Omental fat pad (tissue), 4 donors: ENCODE measurements around the gene MAPT. TPM values are rescaled to one million over a fixed set of nuclear protein-coding genes. Genes with fewer than 3 reads are reported as not detected.

Experiments used
- ATAC-seq: fragments of 150-250 bp; one replicate; pipeline ENCODE4 v1.9.1; 2016; ENCODE audit warnings: mild to moderate bottlenecking, moderate library complexity; ENCODE audit not compliant: low FRiP score
- DNase-seq: peaks from one replicate; pipeline ENCODE4 v3.0.0-alpha.2; 2019; ENCODE audit warnings: low spot score
- total RNA-seq, 4 donors: library from RNA; depleted of rRNA; stranded (reverse); fragments of >200 nt; gene quantifications; one replicate each; pipeline ENCODE4 v1.1.0, GENCODE V29; 2016
- TF ChIP-seq, protein P1 (sequence below), 3 donors: fragments of 450-650 bp; IDR thresholded peaks; one replicate each; pipeline ENCODE4 v1.5.1; 2016 to 2017; ENCODE audit warnings: antibody characterized with exemption in 3 of 3, mild to moderate bottlenecking in 3 of 3, moderate library complexity in 2 of 3

The MAPT gene
- total RNA-seq, 4 donors from 2014 or later, result 4.3 to 18.2 (median 6.4) TPM

DNA sequence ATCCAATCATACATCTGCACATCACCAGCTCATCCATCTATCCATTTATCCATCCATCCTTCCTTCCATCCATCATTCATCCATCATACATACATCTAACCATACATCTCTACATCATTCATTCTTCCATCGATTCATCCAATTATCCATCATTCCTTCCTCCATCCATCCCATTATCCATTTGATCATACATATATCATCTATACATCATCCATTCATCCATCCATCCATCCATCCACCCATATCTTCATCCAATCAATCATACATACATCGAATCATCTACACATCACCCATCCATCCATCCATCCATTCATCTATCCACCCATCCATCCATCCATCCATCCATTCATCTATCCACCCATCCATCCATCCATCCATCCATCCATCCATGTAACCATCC is 75.4 kb downstream of the MAPT start:
- DNase-seq, result no peak
- ATAC-seq, result no peak
- TF ChIP-seq, protein P1, sequence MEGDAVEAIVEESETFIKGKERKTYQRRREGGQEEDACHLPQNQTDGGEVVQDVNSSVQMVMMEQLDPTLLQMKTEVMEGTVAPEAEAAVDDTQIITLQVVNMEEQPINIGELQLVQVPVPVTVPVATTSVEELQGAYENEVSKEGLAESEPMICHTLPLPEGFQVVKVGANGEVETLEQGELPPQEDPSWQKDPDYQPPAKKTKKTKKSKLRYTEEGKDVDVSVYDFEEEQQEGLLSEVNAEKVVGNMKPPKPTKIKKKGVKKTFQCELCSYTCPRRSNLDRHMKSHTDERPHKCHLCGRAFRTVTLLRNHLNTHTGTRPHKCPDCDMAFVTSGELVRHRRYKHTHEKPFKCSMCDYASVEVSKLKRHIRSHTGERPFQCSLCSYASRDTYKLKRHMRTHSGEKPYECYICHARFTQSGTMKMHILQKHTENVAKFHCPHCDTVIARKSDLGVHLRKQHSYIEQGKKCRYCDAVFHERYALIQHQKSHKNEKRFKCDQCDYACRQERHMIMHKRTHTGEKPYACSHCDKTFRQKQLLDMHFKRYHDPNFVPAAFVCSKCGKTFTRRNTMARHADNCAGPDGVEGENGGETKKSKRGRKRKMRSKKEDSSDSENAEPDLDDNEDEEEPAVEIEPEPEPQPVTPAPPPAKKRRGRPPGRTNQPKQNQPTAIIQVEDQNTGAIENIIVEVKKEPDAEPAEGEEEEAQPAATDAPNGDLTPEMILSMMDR (IDR thresholded peaks at IDR 0.05), result no peak

DNA sequence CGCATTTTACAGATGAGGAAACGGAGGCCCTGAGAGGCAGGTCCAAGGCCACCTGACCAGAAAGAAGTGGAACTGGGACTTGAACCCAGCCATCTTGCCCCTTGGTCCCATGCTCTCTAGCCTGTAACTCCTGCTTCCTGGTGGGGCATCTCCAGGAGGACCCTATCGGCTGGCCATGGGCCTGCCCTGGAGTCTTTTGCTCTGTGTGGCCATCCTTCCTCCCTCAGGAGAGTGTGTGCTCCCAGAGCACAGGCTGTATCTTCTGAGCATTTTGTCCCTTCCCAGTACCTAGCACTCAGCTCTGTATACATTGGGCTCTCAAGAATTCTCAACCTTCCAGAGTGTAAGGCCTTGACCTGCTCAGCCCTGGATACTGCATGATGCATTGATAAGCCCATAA is 76.3 kb downstream of the MAPT start:
- ATAC-seq (no peak), DNase-seq (no peak)
- TF ChIP-seq, protein P1 (IDR thresholded peaks at IDR 0.05), result no peak

DNA sequence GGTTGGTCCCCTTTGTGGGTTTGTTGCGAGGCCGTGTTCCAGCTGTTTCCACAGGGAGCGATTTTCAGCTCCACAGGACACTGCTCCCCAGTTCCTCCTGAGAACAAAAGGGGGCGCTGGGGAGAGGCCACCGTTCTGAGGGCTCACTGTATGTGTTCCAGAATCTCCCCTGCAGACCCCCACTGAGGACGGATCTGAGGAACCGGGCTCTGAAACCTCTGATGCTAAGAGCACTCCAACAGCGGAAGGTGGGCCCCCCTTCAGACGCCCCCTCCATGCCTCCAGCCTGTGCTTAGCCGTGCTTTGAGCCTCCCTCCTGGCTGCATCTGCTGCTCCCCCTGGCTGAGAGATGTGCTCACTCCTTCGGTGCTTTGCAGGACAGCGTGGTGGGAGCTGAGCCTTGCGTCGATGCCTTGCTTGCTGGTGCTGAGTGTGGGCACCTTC is 77.4 kb downstream of the MAPT start:
- DNase-seq (no peak), ATAC-seq (no peak)
- TF ChIP-seq, protein P1 (IDR thresholded peaks at IDR 0.05), result no peak

DNA sequence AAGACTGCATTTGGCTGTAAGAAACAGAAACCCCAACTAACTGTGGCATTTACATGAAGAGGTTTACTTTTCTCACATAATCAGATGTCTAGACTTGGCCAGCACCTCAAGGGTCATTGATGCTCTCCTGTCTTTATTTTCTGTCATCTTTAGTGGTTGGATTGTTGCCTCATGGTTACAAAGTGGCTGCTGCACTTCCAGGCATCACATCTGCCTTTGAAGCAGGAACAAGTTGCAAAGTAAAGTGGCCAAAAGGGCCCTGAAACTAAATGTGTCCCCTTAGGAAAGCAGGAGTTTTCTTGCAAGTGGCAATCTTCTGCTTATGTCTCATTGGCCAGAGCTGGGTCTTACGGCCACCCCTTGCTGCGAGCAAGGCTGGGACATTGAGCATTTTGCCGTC is 78.2 kb downstream of the MAPT start:
- TF ChIP-seq, protein P1 (IDR thresholded peaks at IDR 0.05), result no peak
- no peak for ATAC-seq
- DNase-seq, result no peak

DNA sequence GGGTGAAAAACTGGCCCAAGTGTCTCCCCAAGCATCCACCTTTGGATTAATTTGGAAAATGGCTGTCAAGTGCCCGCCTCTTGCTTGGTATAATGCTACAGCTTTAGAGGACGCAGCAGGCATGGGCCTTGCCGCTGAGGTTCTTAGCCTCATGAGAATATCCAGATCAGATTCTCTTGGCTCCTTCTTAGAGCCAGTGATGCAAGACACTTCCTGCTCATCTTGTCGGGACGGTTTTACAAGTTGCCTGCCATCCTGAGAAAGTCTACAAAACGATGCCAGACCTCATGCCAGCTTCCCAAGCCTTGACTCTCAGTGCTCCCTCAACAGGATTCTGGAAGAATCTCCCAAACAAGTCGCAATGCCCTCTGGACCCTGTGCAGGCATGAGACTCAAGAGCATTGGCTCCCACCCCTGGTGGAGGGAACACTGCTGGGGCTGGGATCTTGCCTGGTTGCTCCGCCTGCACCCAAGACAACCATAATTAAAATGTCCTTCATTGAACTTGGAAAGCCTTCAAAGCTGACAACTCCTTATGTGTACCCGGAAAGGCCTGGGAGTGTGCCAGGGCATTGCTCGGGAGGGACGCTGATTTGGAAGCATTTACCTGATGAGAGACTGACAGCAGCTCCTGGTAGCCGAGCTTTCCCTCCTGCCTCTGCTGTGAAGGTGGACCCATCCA is 78.9 kb downstream of the MAPT start:
- ATAC-seq (no peak), DNase-seq (no peak)
- TF ChIP-seq, protein P1 (IDR thresholded peaks at IDR 0.05), result no peak

DNA sequence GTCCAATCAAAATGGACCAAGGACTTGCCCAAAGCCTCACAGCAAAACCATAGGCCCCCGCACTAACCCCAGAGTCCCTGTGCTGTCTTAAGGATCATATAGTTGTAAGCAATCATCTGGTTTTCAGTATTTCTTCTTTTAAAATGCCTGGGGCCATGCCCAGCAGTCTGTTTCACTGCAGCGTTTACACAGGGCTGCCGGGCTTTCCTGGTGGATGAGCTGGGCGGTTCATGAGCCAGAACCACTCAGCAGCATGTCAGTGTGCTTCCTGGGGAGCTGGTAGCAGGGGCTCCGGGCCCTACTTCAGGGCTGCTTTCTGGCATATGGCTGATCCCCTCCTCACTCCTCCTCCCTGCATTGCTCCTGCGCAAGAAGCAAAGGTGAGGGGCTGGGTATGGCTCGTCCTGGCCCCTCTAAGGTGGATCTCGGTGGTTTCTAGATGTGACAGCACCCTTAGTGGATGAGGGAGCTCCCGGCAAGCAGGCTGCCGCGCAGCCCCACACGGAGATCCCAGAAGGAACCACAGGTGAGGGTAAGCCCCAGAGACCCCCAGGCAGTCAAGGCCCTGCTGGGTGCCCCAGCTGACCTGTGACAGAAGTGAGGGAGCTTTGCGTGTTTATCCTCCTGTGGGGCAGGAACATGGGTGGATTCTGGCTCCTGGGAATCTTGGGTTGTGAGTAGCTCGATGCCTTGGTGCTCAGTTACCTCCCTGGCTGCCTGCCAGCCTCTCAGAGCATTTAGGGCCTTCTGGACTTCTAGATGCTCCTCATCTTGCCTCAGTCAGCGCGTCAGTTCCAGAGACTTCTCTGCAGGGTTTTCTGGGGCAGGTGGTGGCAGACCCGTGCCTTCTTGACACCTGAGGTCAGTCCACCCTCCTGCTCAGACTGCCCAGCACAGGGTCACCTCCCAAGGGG is 79.8 kb downstream of the MAPT start:
- TF ChIP-seq, protein P1 (IDR thresholded peaks at IDR 0.05), result no peak
- no peak for DNase-seq
- ATAC-seq, result no peak
